GOT3 (cell line): Measurements from ENCODE around the gene CDKN2B-AS1.

ENCODE experiments used
- DNase-seq: peaks from one replicate; lab custom pipeline; 2025; ENCODE audit warnings: mixed read lengths; lab: John Stamatoyannopoulos, UW

The CDKN2B-AS1 gene

GRCh38 chr9:22088053-22088716 is 93.6 kb downstream of the CDKN2B-AS1 start:
- DNase-seq, result no peak

DNA sequence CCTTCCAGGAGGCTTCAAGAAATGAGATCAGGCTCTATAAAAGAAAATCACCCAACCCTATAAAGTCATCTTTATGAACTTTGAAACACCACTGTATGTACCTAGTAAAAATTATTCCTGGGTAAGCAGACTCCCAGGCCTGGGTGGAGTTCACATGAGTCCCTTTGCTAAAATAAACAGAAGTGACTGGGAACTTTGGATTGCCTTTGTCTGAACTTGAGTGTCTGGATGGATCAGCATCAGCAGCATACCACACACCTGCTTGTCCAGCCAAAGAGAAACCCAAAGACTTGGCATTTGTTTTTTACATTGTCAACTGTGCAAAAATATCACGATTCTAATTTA is 94.1 kb downstream of the CDKN2B-AS1 start:
- no peak for DNase-seq

GRCh38 chr9:22097707-22098106 is 103.1 kb downstream of the CDKN2B-AS1 start:
- no peak for DNase-seq

DNA sequence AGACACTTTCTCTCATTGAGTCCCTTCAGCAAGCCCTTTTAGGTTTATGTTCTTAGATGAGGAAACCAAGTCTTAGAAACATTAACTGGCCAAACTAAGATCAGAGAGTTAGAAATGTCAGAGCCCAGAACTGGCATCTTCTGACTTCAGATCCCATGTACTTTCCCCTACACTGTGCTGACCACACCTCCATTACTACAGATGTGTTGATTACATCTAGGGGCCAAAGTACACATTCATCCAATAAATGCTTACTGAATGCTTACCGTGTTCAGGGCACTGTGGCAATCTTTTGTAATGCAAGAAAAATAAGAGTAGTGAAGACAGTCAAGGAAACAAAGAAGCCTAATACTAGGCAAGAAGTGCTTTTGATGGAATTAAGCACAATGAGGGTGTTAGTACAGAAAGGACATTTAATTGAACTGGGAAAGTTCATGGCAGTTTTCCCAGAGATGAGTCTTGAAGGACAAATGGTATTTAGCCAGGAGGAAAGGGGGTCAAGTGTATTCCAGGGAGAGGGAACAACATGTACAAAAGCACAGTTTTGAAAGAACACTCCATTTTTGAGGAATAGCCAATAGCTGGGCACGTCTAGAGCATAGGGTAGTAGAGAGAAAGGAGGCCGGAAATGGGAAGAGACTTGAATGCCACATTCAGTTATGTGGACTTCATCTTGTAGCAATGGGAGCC is 104.2 kb downstream of the CDKN2B-AS1 start:
- no peak for DNase-seq

GRCh38 chr9:22100626-22101025 is 106.0 kb downstream of the CDKN2B-AS1 start:
- DNase-seq, result no peak

DNA sequence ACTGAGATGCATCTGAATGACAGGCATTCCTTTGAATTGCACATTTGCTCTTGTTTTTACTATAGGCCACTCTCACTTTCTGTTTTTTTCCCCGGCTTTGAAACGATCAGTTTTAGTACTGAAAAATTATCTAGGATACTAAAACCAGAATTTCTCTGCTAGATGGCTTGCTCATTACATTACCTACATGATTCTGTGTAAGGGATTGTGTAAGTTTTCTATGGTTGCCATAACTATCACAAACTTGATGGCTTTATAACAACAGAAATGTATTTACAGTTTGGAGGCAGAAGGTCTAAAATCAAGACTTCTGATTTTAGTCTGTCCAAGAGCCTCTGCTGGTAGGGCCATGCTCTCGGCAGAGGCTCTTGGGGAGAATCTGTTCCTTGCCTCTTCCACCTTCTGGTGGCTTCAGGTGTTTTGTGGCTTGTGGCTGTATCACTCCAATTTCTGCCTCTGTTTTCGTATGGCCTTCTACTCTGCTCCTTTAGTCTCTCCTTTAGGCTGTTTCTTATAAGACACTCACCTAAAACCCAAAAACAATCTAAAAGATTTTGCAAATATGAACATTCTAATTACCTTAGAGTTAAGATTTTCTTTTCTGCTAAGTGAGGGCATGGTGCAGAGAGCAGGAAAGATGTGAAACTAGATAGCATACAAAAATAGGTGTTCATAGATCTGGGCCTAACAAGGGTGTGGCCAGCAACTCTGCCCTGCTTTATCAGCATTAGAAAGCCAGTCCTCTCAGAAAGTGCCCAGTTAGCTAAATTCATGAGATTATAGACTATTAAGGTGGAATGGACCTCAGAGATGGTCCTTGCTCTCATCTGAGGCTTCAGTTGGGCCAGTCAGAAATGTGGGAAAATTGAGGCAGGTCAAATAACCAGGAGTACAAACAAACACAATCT is 107.8 kb downstream of the CDKN2B-AS1 start:
- no peak for DNase-seq

- DNase-seq, result no peak
Observed at GRCh38 chr9:22103685-22104575, 109.3 kb downstream of the CDKN2B-AS1 start.

- no peak for DNase-seq
Observed at GRCh38 chr9:22105005-22105722, 110.6 kb downstream of the CDKN2B-AS1 start.

- DNase-seq, result no peak
Observed at GRCh38 chr9:22107202-22108045, 112.8 kb downstream of the CDKN2B-AS1 start.

GRCh38 chr9:22108581-22109370 is 114.2 kb downstream of the CDKN2B-AS1 start:
- no peak for DNase-seq

DNA sequence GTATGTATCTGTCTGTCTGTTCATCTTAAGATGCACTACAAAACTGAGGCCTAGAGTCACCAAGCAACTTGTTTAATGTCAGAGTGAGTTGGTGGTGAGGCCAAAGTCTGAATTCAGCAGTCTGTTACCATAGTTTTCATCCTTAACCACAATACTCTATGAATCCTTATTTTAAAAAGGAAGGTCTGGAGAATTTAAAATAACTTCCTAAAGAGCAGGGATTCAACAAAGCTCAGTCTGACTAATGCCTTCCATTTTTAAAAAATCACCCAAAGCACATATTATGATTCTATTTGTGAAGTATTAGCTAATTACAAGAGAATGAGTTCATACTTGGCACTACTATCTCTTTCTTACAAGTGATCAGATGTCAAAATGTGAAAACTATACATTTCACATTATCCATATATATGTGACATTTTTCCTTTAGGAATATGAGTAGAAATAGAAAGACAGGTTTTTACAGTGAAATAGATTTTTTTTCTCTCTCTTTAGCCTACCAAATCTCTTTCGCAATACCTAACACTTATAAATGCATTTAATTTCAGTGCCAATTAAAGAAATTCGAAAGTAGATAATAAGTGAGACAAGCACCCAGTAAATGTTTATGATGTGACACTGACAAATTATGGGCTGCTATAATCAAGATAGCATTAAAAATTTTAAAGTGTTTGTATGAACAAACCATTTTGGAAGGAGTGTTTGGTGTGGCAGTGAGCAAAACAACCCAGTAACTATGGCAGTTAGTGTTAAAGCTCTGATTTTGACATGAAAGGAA is 116.8 kb downstream of the CDKN2B-AS1 start:
- no peak for DNase-seq

DNA sequence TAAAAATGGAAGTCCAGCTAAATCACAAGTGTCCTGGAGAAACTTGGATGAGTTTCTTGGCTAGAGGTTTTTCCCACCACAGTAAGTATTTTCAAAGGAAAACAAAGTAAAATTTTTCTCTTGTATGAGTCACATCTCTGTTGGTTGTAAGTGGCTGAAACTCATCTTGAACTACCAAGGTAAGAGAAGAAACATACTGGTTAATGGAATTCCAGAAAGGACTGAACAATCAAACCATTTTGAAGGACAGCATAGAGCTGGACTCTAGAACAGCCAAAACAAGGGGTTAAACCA is 117.3 kb downstream of the CDKN2B-AS1 start:
- no peak for DNase-seq

DNA sequence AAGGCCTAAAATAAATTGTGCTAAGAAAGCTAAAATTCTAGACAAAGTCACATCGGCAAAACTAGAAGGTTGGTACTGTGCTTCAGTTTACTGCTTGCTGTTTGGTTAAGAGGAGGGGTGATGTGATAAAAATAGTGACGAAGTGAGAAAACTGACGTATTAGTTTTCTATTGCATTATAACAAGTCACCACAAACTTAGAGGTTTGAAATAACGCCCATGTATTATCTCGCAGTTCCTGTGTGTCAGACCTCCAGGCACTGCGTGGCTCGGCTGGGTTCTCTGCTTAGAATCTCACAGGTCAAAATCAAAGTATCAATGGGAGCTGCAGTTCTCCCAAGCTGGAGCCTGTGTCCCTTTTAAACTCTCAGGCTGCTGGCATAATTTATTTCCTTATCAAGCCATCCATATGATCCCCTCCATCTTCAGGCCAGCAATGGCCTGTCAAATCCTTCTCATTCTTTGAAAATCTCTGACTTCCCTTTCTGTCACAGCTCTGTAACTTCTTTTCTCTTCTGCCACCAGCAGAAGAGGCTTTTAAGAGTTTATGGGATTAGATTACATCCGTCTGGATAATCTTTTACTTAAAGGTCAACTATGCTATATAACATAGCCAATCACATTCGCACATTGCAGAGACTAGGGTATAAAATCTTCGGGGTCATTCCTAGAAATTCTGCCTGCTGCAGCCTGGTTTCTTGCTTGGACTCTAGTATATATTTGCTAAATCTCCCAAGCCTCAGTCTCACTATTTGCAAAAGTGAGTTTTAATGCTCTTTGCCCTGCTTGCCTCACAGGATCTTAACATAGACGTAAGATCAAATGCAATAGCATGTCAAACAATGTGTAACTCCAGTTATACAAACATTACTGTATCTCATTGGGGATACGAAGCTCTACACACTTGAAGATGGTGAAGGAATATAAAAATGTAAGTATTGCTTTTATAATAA is 118.6 kb downstream of the CDKN2B-AS1 start:
- no peak for DNase-seq

DNA sequence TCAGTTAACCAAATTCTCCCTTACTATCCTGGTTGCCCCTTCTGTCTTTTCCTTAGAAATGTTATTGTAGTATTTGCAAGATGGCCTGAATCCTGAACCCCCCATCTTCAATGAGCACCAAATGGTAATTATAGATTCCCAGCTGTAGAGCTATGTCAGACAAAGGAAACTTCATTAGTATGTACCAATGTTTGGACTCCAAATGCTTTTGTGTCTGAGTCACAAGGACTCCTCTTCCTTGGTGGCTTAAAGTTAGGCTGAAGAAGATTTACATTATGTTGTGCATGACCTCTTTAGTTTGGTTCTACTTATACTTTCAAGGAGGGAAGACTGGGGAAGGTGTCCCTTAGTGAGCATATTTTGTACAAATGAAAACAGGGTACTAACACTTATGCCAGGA is 120.4 kb downstream of the CDKN2B-AS1 start:
- no peak for DNase-seq

DNA sequence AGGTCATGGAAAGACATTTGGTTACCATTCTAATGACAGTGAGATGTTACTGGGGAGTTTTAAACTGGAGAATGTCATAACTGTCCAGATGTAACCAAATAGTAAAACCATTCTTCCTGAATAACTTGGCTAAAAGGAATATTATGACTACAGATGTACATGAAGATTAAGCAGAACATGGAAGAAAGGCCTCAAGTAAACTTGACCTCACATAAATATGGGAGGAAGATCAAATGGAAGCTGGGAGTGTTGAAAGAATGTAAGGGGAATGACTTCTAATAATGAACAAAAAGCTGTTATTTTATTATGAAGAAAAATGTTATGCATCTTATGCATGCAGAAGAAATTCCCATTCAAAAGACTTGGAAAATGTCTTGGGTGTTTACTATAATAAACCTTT is 122.2 kb downstream of the CDKN2B-AS1 start:
- DNase-seq, result no peak

DNA sequence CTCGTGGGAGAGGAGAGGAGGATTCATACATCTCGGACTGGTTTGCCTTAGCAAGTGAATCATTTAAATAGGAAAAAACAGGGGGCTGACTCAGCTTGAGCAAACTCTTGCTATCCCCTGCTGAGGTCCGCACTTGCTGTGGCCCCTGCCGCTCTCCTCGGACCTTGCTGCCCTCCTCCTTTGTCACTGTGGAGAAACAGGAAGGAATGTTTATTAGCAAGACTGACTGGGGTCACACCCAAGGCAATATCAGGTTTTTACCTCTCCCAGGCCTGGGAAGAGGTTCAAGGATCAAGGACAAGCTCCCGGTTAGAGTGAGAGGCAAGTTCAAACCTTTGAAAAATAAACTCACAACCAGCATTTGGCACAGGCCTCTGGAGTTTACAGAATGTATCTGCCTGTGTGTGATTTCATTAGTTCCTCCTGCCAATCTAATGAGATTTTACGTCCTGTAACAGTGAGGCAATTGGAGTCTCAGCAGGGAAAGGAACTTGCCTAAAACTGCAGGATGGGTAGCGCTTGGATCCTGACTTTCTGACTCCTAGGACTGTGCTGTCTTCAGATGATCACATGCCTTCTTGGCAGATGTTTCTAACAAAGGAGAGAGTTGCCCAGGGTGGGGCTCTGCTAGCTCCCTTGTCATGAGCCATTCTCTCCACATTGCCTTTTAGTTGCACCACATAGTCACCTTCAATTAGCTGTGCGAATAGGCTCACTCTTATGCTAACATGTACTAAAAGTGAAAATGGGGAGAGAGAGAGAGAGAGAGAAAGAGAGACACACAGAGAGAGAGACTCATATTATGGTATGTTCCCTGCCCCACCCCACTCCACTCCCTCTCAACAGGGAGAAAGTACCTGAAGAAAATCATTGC is 123.2 kb downstream of the CDKN2B-AS1 start:
- no peak for DNase-seq
